NCI-H2029 treated with DMSO at 0.1 percent for 48 hours (cell line): Measurements from ENCODE around the gene BPIFB6.
"Not testable (repeated sequence)": the region's sequence is repeated elsewhere in the genome, so short reads cannot be mapped to it uniquely, and the experiment has no call there.

Experiments
- DNase-seq: peaks from one replicate; lab custom pipeline; 2025; lab: John Stamatoyannopoulos, UW

The BPIFB6 gene

GRCh38 chr20:33030569-33030968, 879 bp upstream of the BPIFB6 start:
- DNase-seq: no peak

GRCh38 chr20:33032555-33032954, 1.1 kb downstream of the BPIFB6 start:
- DNase-seq: no peak

- no peak for DNase-seq
Measured at GRCh38 chr20:33033381-33033780, 1.9 kb downstream of the BPIFB6 start.

- DNase-seq: no peak
Measured at GRCh38 chr20:33034115-33034514, 2.7 kb downstream of the BPIFB6 start.

GRCh38 chr20:33034901-33035492, 3.5 kb downstream of the BPIFB6 start:
- DNase-seq: no peak

- DNase-seq: no peak
Measured at GRCh38 chr20:33037456-33037855, 6.0 kb downstream of the BPIFB6 start.

GRCh38 chr20:33038243-33038642, 6.8 kb downstream of the BPIFB6 start:
- DNase-seq: no peak

- no peak for DNase-seq
Measured at GRCh38 chr20:33042430-33042829, 11.0 kb downstream of the BPIFB6 start.

- DNase-seq: no peak
Measured at GRCh38 chr20:33042983-33043730, 11.7 kb downstream of the BPIFB6 start.

GRCh38 chr20:33043731-33044181, 12.3 kb downstream of the BPIFB6 start:
- no peak for DNase-seq

- DNase-seq: not testable (repeated sequence)
Measured at GRCh38 chr20:33045129-33045721, 13.8 kb downstream of the BPIFB6 start.

GRCh38 chr20:33046412-33046811, 15.0 kb downstream of the BPIFB6 start:
- no peak for DNase-seq

GRCh38 chr20:33051333-33051732, 19.9 kb downstream of the BPIFB6 start:
- DNase-seq: no peak

GRCh38 chr20:33053291-33054106, 22.1 kb downstream of the BPIFB6 start, which contains the start of gene BPIFB3:
BPIFB3 (plus strand) TSS chr20:33053903; CDS start chr20:33055436, 1,533 bp downstream.
- DNase-seq: no peak

GRCh38 chr20:33054381-33054780, 22.9 kb downstream of the BPIFB6 start:
- DNase-seq: no peak

- DNase-seq: no peak
Measured at GRCh38 chr20:33054791-33055190, 23.3 kb downstream of the BPIFB6 start.

GRCh38 chr20:33059136-33059535, 27.7 kb downstream of the BPIFB6 start:
- DNase-seq: no peak

GRCh38 chr20:33059741-33060390, 28.4 kb downstream of the BPIFB6 start:
- no peak for DNase-seq

- DNase-seq: no peak
Measured at GRCh38 chr20:33061658-33062028, 30.2 kb downstream of the BPIFB6 start.

GRCh38 chr20:33062105-33062824, 30.8 kb downstream of the BPIFB6 start:
- DNase-seq: no peak

GRCh38 chr20:33062825-33063149, 31.3 kb downstream of the BPIFB6 start:
- no peak for DNase-seq
